GM19099 (cell line): ENCODE measurements around the gene FOXL2NB.

ENCODE experiments used
- POLR2A ChIP-seq: IDR thresholded peaks from 3 replicates; pipeline ENCODE4 v1.6.1; 2011; ENCODE audit warnings: low read depth; ENCODE audit not compliant: insufficient read length; ENCODE audit errors: extremely low read depth

Gene FOXL2NB

DNA sequence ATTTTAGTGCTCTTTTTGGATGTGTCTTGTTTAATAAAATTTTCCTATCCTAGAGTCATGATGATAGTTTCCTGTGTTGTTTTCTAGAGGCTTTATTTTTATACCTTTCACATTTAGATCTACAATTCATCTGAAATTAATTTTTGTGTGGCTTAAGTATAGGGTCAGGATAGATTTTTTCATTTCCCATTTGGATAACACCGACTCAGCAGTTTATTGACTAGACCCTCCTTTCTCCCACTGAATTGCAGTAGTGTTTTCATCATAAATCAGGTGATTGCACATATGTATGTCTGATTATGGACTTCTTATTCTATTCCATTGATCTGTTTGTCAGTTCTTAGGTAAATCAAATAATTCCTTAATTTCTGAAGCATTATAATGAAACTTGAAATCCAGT, 48.7 kb downstream of the FOXL2NB start:
- no peak for TF ChIP-seq POLR2A
